ENCODE results near the gene EPS8L3.

Gene EPS8L3

DNA sequence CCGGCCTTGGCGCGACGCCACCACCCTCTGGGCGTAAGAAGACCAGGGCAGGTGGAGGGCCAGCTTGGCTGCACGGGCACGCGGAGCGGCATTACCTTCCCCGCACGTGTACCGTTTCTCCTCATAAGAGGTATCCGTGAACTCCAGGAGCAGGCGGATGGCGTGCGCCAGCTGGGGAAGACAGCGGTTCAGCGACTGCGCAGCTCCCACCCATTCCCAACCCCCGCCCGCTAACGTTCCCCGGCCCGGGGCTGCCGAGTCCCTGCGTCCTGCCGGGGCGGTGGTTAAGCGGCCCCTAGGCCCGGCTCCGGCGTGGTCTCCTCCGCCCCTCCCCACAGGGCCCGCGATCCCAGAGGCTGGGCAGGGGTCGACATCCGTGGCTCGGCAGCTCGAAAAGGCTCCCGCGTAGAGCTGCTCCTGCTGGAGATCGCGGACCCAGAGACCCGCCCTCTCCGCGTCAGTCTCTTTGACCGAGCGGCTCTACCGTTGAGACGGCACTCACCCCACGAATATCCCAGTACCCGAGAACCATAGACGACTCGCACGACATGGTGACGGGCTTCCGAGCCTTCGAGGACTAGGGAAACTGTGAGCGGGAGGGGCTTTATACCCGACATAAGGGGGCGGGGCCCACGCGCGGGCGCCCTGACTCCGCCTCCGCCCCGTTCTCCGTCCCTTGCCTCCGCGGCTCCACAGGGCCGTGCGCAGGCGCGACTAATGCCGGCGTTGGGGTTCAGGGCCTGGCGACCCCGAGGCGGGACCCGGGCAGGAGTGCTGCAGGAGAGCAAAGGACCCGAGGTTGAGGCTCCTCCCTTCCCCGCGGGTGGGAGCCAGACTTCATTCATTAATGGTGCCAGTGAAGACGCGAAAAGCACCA is 23.7 kb downstream of the EPS8L3 start:
- Histone ChIP-seq H3K9me3 (replicated peaks; ENCODE audit: insufficient read depth, low read length) (no peaks in the 10 kb centered on the region), H3K4me2 (ENCODE audit: low read depth, low read length) (peak overlapping the region; percentile 66), H3K36me3 (replicated peaks; ENCODE audit: insufficient read depth, low read length) (no peaks in the 10 kb centered on the region), H3K9ac (ENCODE audit: low read length) (peak overlapping the region; percentile 21; the same call in 1 of the 2 replicates), H3K9me2 (replicated peaks; ENCODE audit: insufficient read depth, low read length) (no peaks in the 10 kb centered on the region), H2AFZ (ENCODE audit: low read length) (peak overlapping the region; percentile 90), H3K79me2 (ENCODE audit: low read length) (no peaks in the 10 kb centered on the region), H3K4me3 (ENCODE audit: low read length) (peak overlapping the region; percentile 56), H3F3A (ENCODE audit: insufficient read depth, low read length) (no peaks in the 10 kb centered on the region), H3K27me3 (replicated peaks; ENCODE audit: insufficient read depth, low read length) (no peaks in the 10 kb centered on the region), H4K20me1 (ENCODE audit: insufficient read depth, low read length) (no peaks in the 10 kb centered on the region), H3K27ac (ENCODE audit: low read length) (no peak overlapping the region), H3K4me1 (ENCODE audit: low read length) (no peaks in the 10 kb centered on the region)
- no peak for TF ChIP-seq EZH2phosphoT487 (IDR thresholded peaks at IDR 0.05; ENCODE audit: low read length)
- no peak for TF ChIP-seq CTCF (IDR thresholded peaks at IDR 0.05; ENCODE audit: low read length)
- no peak for TF ChIP-seq EZH2 (optimal IDR thresholded peaks at IDR 0.05; ENCODE audit: low read depth, low read length)
- peak; percentile 23 for DNase-seq

DNA sequence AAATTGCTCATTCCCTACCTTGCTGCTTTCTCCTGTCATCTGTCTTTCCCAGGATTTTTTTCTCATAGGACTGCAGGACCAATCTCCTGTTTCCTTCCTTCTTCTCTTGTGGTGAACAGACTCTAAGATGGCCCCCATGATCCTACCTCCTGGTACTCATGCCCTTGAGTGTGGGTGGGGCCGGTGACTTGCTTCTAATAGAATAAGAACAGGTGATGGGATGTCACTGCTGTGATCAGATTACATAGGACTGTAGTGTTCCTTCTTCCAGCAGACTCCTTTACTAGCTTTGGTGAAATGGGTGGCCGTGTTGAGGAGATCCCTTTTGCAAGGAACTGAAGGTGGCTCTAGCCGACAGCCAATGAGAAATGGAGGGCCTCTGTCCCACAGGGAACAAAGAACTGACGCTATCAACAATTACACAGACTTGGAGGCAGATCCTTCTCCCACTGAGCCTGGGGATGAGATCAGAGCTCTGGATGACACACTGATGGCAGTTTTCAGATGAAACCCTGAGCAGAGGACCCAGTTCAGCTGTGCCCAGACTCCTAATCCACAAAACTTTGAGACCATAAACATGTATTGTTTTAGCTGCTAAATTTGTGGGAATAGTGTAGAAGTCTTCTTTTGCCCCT is 30.4 kb downstream of the EPS8L3 start:
- TF ChIP-seq EZH2 (optimal IDR thresholded peaks at IDR 0.05; ENCODE audit: low read depth, low read length) (no peak), EZH2phosphoT487 (IDR thresholded peaks at IDR 0.05; ENCODE audit: low read length) (no peak)
- H3K9me2 ChIP-seq (replicated peaks; ENCODE audit: insufficient read depth, low read length), result no peaks in the 10 kb centered on the region
- H3K36me3 ChIP-seq (replicated peaks; ENCODE audit: insufficient read depth, low read length), result no peaks in the 10 kb centered on the region

DNA sequence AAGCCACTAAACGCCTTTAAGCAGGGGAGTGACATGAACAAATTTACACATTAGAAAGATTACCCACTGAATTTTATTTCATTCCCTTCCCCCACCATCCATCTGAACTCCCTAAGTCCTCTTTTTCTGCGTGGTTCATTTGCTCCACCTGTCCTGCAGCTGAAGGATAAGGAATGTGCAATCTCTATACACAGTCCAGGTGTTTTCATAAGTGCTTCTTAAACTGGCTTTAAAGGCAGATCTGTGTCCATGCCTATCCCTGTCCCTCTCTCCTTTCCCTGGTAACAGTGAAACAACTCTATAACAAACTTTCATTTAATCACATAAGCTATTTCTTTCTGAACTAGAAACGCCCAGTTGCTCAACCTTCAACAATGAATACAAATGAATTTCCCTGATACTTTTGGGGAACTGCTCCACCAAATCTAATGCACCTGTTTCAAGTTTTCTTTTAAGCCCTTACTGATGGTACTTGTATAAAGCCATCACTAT is 31.3 kb downstream of the EPS8L3 start:
- H3K27me3 ChIP-seq (replicated peaks; ENCODE audit: insufficient read depth, low read length), result no peaks in the 10 kb centered on the region
- H3K4me3 ChIP-seq (ENCODE audit: low read length), result no peak overlapping the region
- DNase-seq, result no peak
- H3K36me3 ChIP-seq (replicated peaks; ENCODE audit: insufficient read depth, low read length), result no peaks in the 10 kb centered on the region
- no peak for TF ChIP-seq CTCF (IDR thresholded peaks at IDR 0.05; ENCODE audit: low read length)
- TF ChIP-seq EZH2phosphoT487 (IDR thresholded peaks at IDR 0.05; ENCODE audit: low read length), result no peak
- TF ChIP-seq EZH2 (optimal IDR thresholded peaks at IDR 0.05; ENCODE audit: low read depth, low read length), result no peak
- H3K4me1 ChIP-seq (ENCODE audit: low read length), result no peaks in the 10 kb centered on the region
- H4K20me1 ChIP-seq (ENCODE audit: insufficient read depth, low read length), result no peaks in the 10 kb centered on the region
- no peak overlapping the region for H3K9ac ChIP-seq (ENCODE audit: low read length)
- no peaks in the 10 kb centered on the region for H3K79me2 ChIP-seq (ENCODE audit: low read length)
- H3K27ac ChIP-seq (ENCODE audit: low read length), result no peak overlapping the region
- H2AFZ ChIP-seq (ENCODE audit: low read length), result no peak overlapping the region
- H3K9me3 ChIP-seq (replicated peaks; ENCODE audit: insufficient read depth, low read length), result no peaks in the 10 kb centered on the region
- no peak overlapping the region for H3K4me2 ChIP-seq (ENCODE audit: low read depth, low read length)
- H3K9me2 ChIP-seq (replicated peaks; ENCODE audit: insufficient read depth, low read length), result no peaks in the 10 kb centered on the region
- no peaks in the 10 kb centered on the region for H3F3A ChIP-seq (ENCODE audit: insufficient read depth, low read length)

More for the DNA sequence above, 30.4 kb downstream of the EPS8L3 start:
- Histone ChIP-seq H3K4me2 (ENCODE audit: low read depth, low read length) (no peak overlapping the region), H3K4me3 (ENCODE audit: low read length) (no peak overlapping the region), H3K9me3 (replicated peaks; ENCODE audit: insufficient read depth, low read length) (no peaks in the 10 kb centered on the region), H4K20me1 (ENCODE audit: insufficient read depth, low read length) (no peaks in the 10 kb centered on the region), H3K4me1 (ENCODE audit: low read length) (no peaks in the 10 kb centered on the region), H3F3A (ENCODE audit: insufficient read depth, low read length) (no peaks in the 10 kb centered on the region), H3K27me3 (replicated peaks; ENCODE audit: insufficient read depth, low read length) (no peaks in the 10 kb centered on the region), H3K79me2 (ENCODE audit: low read length) (no peaks in the 10 kb centered on the region), H3K27ac (ENCODE audit: low read length) (no peak overlapping the region), H3K9ac (ENCODE audit: low read length) (no peak overlapping the region), H2AFZ (ENCODE audit: low read length) (no peak overlapping the region)
- DNase-seq, result no peak

Measured in MM.1S (cell line).